ENCODE measurements around the gene LIPT2. TPM values are rescaled to one million over a fixed set of nuclear protein-coding genes. Genes with fewer than 3 reads are reported as not detected.
A peak's percentile ranks its signal among the peaks of the same experiment; 100 is the strongest.

Gene LIPT2
- total and polyA plus RNA-seq, 10 of the 15 experiments (the other 5 are each of a cell fraction or from before 2014, with no cell fraction given): 0.69 to 7.5 (median 3.8) TPM

DNA sequence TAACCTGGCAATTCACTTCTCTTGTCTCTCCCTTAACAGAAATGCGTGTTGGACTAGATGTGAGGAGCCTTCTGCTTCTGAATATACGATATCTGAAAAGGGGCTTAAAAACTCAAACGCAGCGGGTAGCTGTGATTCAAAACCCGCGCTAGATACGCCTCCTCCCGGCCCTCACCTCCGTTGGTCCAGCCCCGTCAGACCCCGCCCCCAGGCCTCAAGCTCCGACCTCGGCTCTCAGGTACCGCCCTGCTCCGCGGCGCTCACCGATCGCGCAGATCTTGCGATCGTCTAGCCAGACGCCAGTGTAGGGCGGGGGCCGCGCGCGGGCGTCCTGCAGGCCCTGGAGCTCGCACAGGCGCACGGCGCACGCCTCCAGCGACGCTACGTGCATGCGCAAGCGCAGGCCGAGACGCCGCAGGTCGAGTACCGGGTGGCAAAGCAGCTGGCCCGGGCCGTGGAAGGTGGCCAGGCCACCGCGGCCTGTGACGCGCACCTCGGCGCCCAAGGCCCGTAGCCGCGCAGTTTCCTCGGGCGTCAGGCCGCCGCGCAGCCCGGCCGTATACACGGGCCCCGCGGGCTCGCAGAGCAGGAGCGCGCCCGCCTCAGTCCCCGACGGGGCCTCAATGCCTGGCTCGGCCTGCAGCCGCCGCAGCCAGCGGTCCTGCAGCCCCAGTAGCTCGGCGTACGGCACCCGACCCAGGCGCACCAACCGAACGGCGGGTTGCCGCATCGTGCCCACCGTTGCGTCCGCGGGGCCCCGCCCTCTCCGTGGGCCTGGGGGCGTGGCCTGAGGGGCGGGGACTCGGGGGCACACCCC lies at the start of gene LIPT2 (continued):
- TF ChIP-seq ZBTB11 (CRISPR knock-in tag; IDR thresholded peaks at IDR 0.05): no peak
- TF ChIP-seq RUNX3 (IDR thresholded peaks at IDR 0.05; ENCODE audit: low read length): no peak; the same call in 1 of the 2 replicates
- no peak for TF ChIP-seq EP300 (IDR thresholded peaks at IDR 0.05; ENCODE audit: borderline replicate concordance in 1 of 2, control insufficient read depth in 1 of 2, low read depth in 2 of 2, low read length in 2 of 2)
- peak; percentile 97 for TF ChIP-seq GATAD2B (conservative IDR thresholded peaks at IDR 0.05; ENCODE audit: low read depth)
- TF ChIP-seq ZBTB40 (IDR thresholded peaks at IDR 0.05; ENCODE audit: borderline replicate concordance): no peak
- no peak for TF ChIP-seq RBBP5 (conservative IDR thresholded peaks at IDR 0.05)
- TF ChIP-seq, protein P1, sequence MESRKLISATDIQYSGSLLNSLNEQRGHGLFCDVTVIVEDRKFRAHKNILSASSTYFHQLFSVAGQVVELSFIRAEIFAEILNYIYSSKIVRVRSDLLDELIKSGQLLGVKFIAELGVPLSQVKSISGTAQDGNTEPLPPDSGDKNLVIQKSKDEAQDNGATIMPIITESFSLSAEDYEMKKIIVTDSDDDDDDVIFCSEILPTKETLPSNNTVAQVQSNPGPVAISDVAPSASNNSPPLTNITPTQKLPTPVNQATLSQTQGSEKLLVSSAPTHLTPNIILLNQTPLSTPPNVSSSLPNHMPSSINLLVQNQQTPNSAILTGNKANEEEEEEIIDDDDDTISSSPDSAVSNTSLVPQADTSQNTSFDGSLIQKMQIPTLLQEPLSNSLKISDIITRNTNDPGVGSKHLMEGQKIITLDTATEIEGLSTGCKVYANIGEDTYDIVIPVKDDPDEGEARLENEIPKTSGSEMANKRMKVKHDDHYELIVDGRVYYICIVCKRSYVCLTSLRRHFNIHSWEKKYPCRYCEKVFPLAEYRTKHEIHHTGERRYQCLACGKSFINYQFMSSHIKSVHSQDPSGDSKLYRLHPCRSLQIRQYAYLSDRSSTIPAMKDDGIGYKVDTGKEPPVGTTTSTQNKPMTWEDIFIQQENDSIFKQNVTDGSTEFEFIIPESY (IDR thresholded peaks at IDR 0.05): no peak
- no peak for TF ChIP-seq HSF1 (IDR thresholded peaks at IDR 0.05; ENCODE audit: low read depth, low read length)
- peak; percentile 75 for TF ChIP-seq RELA (IDR thresholded peaks at IDR 0.05; ENCODE audit: borderline replicate concordance, partially characterized antibody)
- TF ChIP-seq RFX5 (IDR thresholded peaks at IDR 0.05; ENCODE audit: low read depth, low read length): no peak
- TF ChIP-seq ZSCAN29 (IDR thresholded peaks at IDR 0.05): peak; percentile 81; the same call in 1 of the 2 replicates
- TF ChIP-seq HDAC2 (IDR thresholded peaks at IDR 0.05): no peak
- TF ChIP-seq, protein P2, sequence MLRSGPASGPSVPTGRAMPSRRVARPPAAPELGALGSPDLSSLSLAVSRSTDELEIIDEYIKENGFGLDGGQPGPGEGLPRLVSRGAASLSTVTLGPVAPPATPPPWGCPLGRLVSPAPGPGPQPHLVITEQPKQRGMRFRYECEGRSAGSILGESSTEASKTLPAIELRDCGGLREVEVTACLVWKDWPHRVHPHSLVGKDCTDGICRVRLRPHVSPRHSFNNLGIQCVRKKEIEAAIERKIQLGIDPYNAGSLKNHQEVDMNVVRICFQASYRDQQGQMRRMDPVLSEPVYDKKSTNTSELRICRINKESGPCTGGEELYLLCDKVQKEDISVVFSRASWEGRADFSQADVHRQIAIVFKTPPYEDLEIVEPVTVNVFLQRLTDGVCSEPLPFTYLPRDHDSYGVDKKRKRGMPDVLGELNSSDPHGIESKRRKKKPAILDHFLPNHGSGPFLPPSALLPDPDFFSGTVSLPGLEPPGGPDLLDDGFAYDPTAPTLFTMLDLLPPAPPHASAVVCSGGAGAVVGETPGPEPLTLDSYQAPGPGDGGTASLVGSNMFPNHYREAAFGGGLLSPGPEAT (IDR thresholded peaks at IDR 0.05; ENCODE audit: low read depth): no peak
- no peak for TF ChIP-seq CBFB (IDR thresholded peaks at IDR 0.05; ENCODE audit: low read depth)
- TF ChIP-seq POLR2AphosphoS2 (IDR thresholded peaks at IDR 0.05; ENCODE audit: low read depth, low read length): peak; percentile 82

Measured in GM12878 (cell line).